OCI-LY1 (cell line): ENCODE data around the gene HOXA3.

Experiments used
- EZH2 ChIP-seq: fragments of 200-600 bp; sonication (generic), shearing (Covaris generic); IDR thresholded peaks from 2 replicates; pipeline ENCODE4 v1.8.0; 2017; ENCODE audit warnings: borderline replicate concordance, mixed run types, mild to moderate bottlenecking, antibody characterized with exemption, low read length, moderate library complexity, mixed read lengths
- TF ChIP-seq, protein P1 (sequence below): fragments of 200-600 bp; sonication (generic), shearing (Covaris generic); IDR thresholded peaks from 2 replicates; pipeline ENCODE4 v1.5.1; 2017; ENCODE audit warnings: mild to moderate bottlenecking, antibody characterized with exemption, low read length, moderate library complexity, mixed read lengths

DNA sequence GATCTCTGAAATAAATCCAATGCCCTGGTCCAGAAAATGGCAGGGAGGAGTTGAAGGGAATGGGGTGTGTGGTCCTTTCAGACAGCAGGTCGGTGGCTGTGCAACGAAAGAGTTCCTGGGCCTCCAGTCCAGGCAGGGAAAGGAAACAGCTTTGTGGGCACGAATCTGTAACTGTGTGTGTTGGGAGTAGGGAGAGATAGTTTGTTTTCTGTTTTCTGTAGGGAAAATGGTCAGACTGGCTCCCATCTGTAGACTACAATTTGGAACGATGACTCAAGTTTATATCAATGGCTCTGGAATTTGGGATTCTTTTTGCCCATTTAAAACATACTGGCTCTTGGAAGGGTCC is 15.5 kb upstream of the HOXA3 start:
- TF ChIP-seq, protein P1, sequence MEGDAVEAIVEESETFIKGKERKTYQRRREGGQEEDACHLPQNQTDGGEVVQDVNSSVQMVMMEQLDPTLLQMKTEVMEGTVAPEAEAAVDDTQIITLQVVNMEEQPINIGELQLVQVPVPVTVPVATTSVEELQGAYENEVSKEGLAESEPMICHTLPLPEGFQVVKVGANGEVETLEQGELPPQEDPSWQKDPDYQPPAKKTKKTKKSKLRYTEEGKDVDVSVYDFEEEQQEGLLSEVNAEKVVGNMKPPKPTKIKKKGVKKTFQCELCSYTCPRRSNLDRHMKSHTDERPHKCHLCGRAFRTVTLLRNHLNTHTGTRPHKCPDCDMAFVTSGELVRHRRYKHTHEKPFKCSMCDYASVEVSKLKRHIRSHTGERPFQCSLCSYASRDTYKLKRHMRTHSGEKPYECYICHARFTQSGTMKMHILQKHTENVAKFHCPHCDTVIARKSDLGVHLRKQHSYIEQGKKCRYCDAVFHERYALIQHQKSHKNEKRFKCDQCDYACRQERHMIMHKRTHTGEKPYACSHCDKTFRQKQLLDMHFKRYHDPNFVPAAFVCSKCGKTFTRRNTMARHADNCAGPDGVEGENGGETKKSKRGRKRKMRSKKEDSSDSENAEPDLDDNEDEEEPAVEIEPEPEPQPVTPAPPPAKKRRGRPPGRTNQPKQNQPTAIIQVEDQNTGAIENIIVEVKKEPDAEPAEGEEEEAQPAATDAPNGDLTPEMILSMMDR = no peak
- no peak for TF ChIP-seq EZH2
